ENCODE results near the gene C21orf58. TPM values are rescaled to one million over a fixed set of nuclear protein-coding genes. Genes with fewer than 3 reads are reported as not detected.

The C21orf58 gene
- total RNA-seq, 1 experiment from 2014 or later, result 35.1 TPM

GRCh38 chr21:46304437-46304836 lies 19.2 kb downstream of the C21orf58 start (continued):
- TF ChIP-seq, protein P1, sequence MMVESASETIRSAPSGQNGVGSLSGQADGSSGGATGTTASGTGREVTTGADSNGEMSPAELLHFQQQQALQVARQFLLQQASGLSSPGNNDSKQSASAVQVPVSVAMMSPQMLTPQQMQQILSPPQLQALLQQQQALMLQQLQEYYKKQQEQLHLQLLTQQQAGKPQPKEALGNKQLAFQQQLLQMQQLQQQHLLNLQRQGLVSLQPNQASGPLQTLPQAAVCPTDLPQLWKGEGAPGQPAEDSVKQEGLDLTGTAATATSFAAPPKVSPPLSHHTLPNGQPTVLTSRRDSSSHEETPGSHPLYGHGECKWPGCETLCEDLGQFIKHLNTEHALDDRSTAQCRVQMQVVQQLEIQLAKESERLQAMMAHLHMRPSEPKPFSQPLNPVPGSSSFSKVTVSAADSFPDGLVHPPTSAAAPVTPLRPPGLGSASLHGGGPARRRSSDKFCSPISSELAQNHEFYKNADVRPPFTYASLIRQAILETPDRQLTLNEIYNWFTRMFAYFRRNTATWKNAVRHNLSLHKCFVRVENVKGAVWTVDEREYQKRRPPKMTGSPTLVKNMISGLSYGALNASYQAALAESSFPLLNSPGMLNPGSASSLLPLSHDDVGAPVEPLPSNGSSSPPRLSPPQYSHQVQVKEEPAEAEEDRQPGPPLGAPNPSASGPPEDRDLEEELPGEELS (CRISPR knock-in tag; IDR thresholded peaks at IDR 0.05), result no peak
- TF ChIP-seq PRRX2 (CRISPR knock-in tag; IDR thresholded peaks at IDR 0.05), result no peak

- H3K36me3 Mint-ChIP-seq, result peaks cover 54% of the 10 kb centered on the region
- no peak overlapping the region for H3K4me3 Mint-ChIP-seq
- H3K27ac Mint-ChIP-seq, result no peak overlapping the region
- ChIA-PET CTCF (interaction anchor here (1.3 kb wide), 1 partner anchor 13 kb away, joined by 4 read pairs; no protein-coding TSS in a partner anchor), POLR2A (no interaction called here)
- H3K27me3 Mint-ChIP-seq (ENCODE audit: low read depth), result peaks cover 11% of the 10 kb centered on the region
- no peak for TF ChIP-seq FOXP1 (CRISPR knock-in tag; IDR thresholded peaks at IDR 0.05; ENCODE audit: borderline replicate concordance)
- no peak for TF ChIP-seq ESRRA (CRISPR knock-in tag; IDR thresholded peaks at IDR 0.05; ENCODE audit: borderline replicate concordance)
- no peak for TF ChIP-seq CREB1 (CRISPR knock-in tag; IDR thresholded peaks at IDR 0.05)
- TF ChIP-seq, protein P2, sequence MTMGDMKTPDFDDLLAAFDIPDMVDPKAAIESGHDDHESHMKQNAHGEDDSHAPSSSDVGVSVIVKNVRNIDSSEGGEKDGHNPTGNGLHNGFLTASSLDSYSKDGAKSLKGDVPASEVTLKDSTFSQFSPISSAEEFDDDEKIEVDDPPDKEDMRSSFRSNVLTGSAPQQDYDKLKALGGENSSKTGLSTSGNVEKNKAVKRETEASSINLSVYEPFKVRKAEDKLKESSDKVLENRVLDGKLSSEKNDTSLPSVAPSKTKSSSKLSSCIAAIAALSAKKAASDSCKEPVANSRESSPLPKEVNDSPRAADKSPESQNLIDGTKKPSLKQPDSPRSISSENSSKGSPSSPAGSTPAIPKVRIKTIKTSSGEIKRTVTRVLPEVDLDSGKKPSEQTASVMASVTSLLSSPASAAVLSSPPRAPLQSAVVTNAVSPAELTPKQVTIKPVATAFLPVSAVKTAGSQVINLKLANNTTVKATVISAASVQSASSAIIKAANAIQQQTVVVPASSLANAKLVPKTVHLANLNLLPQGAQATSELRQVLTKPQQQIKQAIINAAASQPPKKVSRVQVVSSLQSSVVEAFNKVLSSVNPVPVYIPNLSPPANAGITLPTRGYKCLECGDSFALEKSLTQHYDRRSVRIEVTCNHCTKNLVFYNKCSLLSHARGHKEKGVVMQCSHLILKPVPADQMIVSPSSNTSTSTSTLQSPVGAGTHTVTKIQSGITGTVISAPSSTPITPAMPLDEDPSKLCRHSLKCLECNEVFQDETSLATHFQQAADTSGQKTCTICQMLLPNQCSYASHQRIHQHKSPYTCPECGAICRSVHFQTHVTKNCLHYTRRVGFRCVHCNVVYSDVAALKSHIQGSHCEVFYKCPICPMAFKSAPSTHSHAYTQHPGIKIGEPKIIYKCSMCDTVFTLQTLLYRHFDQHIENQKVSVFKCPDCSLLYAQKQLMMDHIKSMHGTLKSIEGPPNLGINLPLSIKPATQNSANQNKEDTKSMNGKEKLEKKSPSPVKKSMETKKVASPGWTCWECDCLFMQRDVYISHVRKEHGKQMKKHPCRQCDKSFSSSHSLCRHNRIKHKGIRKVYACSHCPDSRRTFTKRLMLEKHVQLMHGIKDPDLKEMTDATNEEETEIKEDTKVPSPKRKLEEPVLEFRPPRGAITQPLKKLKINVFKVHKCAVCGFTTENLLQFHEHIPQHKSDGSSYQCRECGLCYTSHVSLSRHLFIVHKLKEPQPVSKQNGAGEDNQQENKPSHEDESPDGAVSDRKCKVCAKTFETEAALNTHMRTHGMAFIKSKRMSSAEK (CRISPR knock-in tag; IDR thresholded peaks at IDR 0.05; ENCODE audit: borderline replicate concordance), result no peak
- no peak for TF ChIP-seq JAZF1 (CRISPR knock-in tag; IDR thresholded peaks at IDR 0.05)
- TF ChIP-seq SOX15 (CRISPR knock-in tag; IDR thresholded peaks at IDR 0.05), result no peak
- TF ChIP-seq ZNF281 (CRISPR knock-in tag; IDR thresholded peaks at IDR 0.05), result no peak
- no peak for TF ChIP-seq ZNF263 (CRISPR knock-in tag; IDR thresholded peaks at IDR 0.05; ENCODE audit: low read depth)
- TF ChIP-seq ATF3 (CRISPR knock-in tag; conservative IDR thresholded peaks at IDR 0.05), result no peak
- no peak for TF ChIP-seq PRRX2 (CRISPR knock-in tag; IDR thresholded peaks at IDR 0.05)
- TF ChIP-seq NR1H2 (CRISPR knock-in tag; IDR thresholded peaks at IDR 0.05), result no peak
- TF ChIP-seq, protein P3, sequence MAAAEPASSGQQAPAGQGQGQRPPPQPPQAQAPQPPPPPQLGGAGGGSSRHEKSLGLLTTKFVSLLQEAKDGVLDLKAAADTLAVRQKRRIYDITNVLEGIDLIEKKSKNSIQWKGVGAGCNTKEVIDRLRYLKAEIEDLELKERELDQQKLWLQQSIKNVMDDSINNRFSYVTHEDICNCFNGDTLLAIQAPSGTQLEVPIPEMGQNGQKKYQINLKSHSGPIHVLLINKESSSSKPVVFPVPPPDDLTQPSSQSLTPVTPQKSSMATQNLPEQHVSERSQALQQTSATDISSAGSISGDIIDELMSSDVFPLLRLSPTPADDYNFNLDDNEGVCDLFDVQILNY (CRISPR knock-in tag; IDR thresholded peaks at IDR 0.05), result no peak
- no peak for TF ChIP-seq NFE2L1 (CRISPR knock-in tag; IDR thresholded peaks at IDR 0.05)
- TF ChIP-seq ZMAT4 (CRISPR knock-in tag; IDR thresholded peaks at IDR 0.05), result no peak
- ATAC-seq (no peak), DNase-seq (ENCODE audit: low spot score) (no peak)
- H3K4me1 Mint-ChIP-seq, result peaks cover 3% of the 10 kb centered on the region
- H3K9me3 Mint-ChIP-seq, result no peaks in the 10 kb centered on the region
Measured at GRCh38 chr21:46301759-46302158, 21.9 kb downstream of the C21orf58 start.
